Astrocyte (in vitro differentiated cells and primary cell): ENCODE results near the gene BLVRA. TPM values are rescaled to one million over a fixed set of nuclear protein-coding genes. Genes with fewer than 3 reads are reported as not detected.

Source experiments
- DNase-seq: peaks from one replicate; pipeline ENCODE4 v3.0.0-alpha.2; 2010; ENCODE audit warnings: low read depth
- FAIRE-seq: peaks from 2 replicates; lab custom pipeline; 2011; peaks lifted over from hg19 to GRCh38; lab: Jason Lieb, UNC
- H2AFZ ChIP-seq: 2 replicates; pipeline ENCODE4 v1.6.0; 2012; ENCODE audit warnings: low read depth, low read length, inconsistent platforms
- H3K27ac ChIP-seq: 2 replicates; pipeline ENCODE4 v1.5.1; 2011; ENCODE audit warnings: low read depth, low read length, inconsistent platforms
- H3K27me3 ChIP-seq: 2 replicates; pipeline ENCODE4 v1.6.0; 2011; ENCODE audit warnings: low read length, inconsistent platforms; ENCODE audit not compliant: insufficient read depth
- H3K36me3 ChIP-seq: 2 replicates; pipeline ENCODE4 v1.5.1; 2011; ENCODE audit warnings: low read length, inconsistent platforms; ENCODE audit not compliant: insufficient read depth
- H3K4me1 ChIP-seq: 2 replicates; pipeline ENCODE4 v1.5.1; 2011; ENCODE audit warnings: low read length, inconsistent platforms; ENCODE audit not compliant: insufficient read depth
- H3K4me2 ChIP-seq: 2 replicates; pipeline ENCODE4 v1.6.0; 2012; ENCODE audit warnings: low read length, inconsistent platforms
- H3K4me3 ChIP-seq: 2 replicates; pipeline ENCODE4 v1.5.1; 2011; ENCODE audit warnings: low read depth, mild to moderate bottlenecking, low read length, inconsistent platforms; ENCODE audit not compliant: insufficient read depth
- H3K79me2 ChIP-seq: 2 replicates; pipeline ENCODE4 v1.6.0; 2012; ENCODE audit warnings: mild to moderate bottlenecking, low read length, inconsistent platforms; ENCODE audit not compliant: insufficient read depth
- H3K9ac ChIP-seq: 2 replicates; pipeline ENCODE4 v1.6.0; 2012; ENCODE audit warnings: mild to moderate bottlenecking, low read length, inconsistent platforms
- H3K9me3 ChIP-seq: 2 replicates; pipeline ENCODE4 v1.5.1; 2012; ENCODE audit warnings: low read depth, mild to moderate bottlenecking, low read length, inconsistent platforms; ENCODE audit not compliant: insufficient read depth
- H4K20me1 ChIP-seq: 2 replicates; pipeline ENCODE4 v1.6.0; 2012; ENCODE audit warnings: low read length, inconsistent platforms; ENCODE audit not compliant: insufficient read depth
- H3K27ac Mint-ChIP-seq: one replicate; pipeline ENCODE4 v1.8.0; 2021; ENCODE audit warnings: mild to moderate bottlenecking, mixed read lengths; ENCODE audit not compliant: unreplicated experiment
- H3K27me3 Mint-ChIP-seq: one replicate; pipeline ENCODE4 v1.8.0; 2021; ENCODE audit warnings: low read depth, mixed read lengths; ENCODE audit not compliant: unreplicated experiment
- H3K36me3 Mint-ChIP-seq: one replicate; pipeline ENCODE4 v1.8.0; 2021; ENCODE audit warnings: low read depth, mixed read lengths; ENCODE audit not compliant: unreplicated experiment
- H3K4me1 Mint-ChIP-seq: one replicate; pipeline ENCODE4 v1.8.0; 2021; ENCODE audit warnings: low read depth, mixed read lengths; ENCODE audit not compliant: unreplicated experiment
- H3K4me3 Mint-ChIP-seq: one replicate; pipeline ENCODE4 v1.8.0; 2021; ENCODE audit warnings: mild to moderate bottlenecking, moderate library complexity, mixed read lengths; ENCODE audit not compliant: unreplicated experiment
- H3K9me3 Mint-ChIP-seq: one replicate; pipeline ENCODE4 v1.8.0; 2021; ENCODE audit warnings: mild to moderate bottlenecking, mixed read lengths; ENCODE audit not compliant: unreplicated experiment
- CTCF ChIP-seq: IDR thresholded peaks from 2 replicates; pipeline ENCODE4 v1.5.1; 2011; ENCODE audit warnings: low read depth, mild to moderate bottlenecking, inconsistent platforms, low read length, moderate library complexity; ENCODE audit not compliant: insufficient read depth
- EZH2 ChIP-seq: IDR thresholded peaks from 2 replicates; pipeline ENCODE4 v1.6.1; 2012; ENCODE audit warnings: mild to moderate bottlenecking, low read length, inconsistent platforms; ENCODE audit not compliant: insufficient read depth
- total RNA-seq: library from RNA; stranded (reverse); gene quantifications from 2 replicates; pipeline ENCODE4 v1.2.1, GENCODE V29; 2021

BLVRA gene
- total RNA-seq, 1 donor from 2014 or later: 48.9 TPM

GRCh38 chr7:43856316-43856715 lies 97.8 kb downstream of the BLVRA start:
- H2AFZ ChIP-seq: no peak overlapping the region
- H3K9ac ChIP-seq: no peak overlapping the region
- H3K27ac ChIP-seq: no peak overlapping the region
- no peaks in the 10 kb centered on the region for H3K36me3 Mint-ChIP-seq
- no peak overlapping the region for H3K4me3 ChIP-seq
- H3K27me3 ChIP-seq: no peaks in the 10 kb centered on the region
- H3K9me3 ChIP-seq: peaks cover 2% of the 10 kb centered on the region
- H3K36me3 ChIP-seq: no peaks in the 10 kb centered on the region
- H3K4me1 Mint-ChIP-seq: no peaks in the 10 kb centered on the region
- H3K4me2 ChIP-seq: no peak overlapping the region
- H4K20me1 ChIP-seq: no peaks in the 10 kb centered on the region
- no peak overlapping the region for H3K27ac Mint-ChIP-seq
- DNase-seq (no peak), FAIRE-seq (no peak)
- peaks cover 3% of the 10 kb centered on the region for H3K9me3 Mint-ChIP-seq
- no peak overlapping the region for H3K4me3 Mint-ChIP-seq
- H3K79me2 ChIP-seq: no peaks in the 10 kb centered on the region
- H3K4me1 ChIP-seq: no peaks in the 10 kb centered on the region
- H3K27me3 Mint-ChIP-seq: no peaks in the 10 kb centered on the region
- TF ChIP-seq CTCF: no peak
- no peak for TF ChIP-seq EZH2

Other genes with a start within 250 kb of the BLVRA start
- 38.4 and 39.1 TPM in 2 replicates for gene STK17A, start 175.6 kb upstream of the BLVRA start, total RNA-seq
- gene COA1, start 29.2 kb upstream of the BLVRA start, total RNA-seq: 47.0 and 50.1 TPM in 2 replicates
- 93.9 and 95.0 TPM in 2 replicates for gene MRPS24, start 110.8 kb downstream of the BLVRA start, total RNA-seq
- 23.0 and 24.0 TPM in 2 replicates for gene URGCP, start 147.9 kb downstream of the BLVRA start, total RNA-seq
- gene UBE2D4, start 167.8 kb downstream of the BLVRA start, total RNA-seq: 13.9 and 14.0 TPM in 2 replicates
- gene SPDYE1, start 239.2 kb downstream of the BLVRA start, total RNA-seq: not detected in 2 replicates